Activated CD4-positive, alpha-beta T cell treated with anti-CD3 and anti-CD28 coated beads, Interleukin-2, amount 10 ng/mL, durations not matched to agents 24 days and 14 days (primary cell): ENCODE measurements around the gene FAAH. TPM values are rescaled to one million over a fixed set of nuclear protein-coding genes. Genes with fewer than 3 reads are reported as not detected.
A peak's percentile ranks its signal among the peaks of the same experiment; 100 is the strongest.

ENCODE experiments used
- DNase-seq: peaks from one replicate; pipeline ENCODE4 v3.0.0; 2022
- H3K27ac Mint-ChIP-seq: one replicate; pipeline ENCODE4 v1.8.0; 2022; ENCODE audit warnings: mild to moderate bottlenecking, mixed read lengths
- H3K27me3 Mint-ChIP-seq: one replicate; pipeline ENCODE4 v1.8.0; 2022; ENCODE audit warnings: mixed read lengths
- H3K36me3 Mint-ChIP-seq: one replicate; pipeline ENCODE4 v1.8.0; 2022; ENCODE audit warnings: low read depth, mild to moderate bottlenecking, mixed read lengths
- H3K4me1 Mint-ChIP-seq: one replicate; pipeline ENCODE4 v1.8.0; 2021; ENCODE audit warnings: mixed read lengths
- H3K4me3 Mint-ChIP-seq: one replicate; pipeline ENCODE4 v1.8.0; 2022; ENCODE audit warnings: mild to moderate bottlenecking, moderate library complexity, mixed read lengths
- H3K9me3 Mint-ChIP-seq: one replicate; pipeline ENCODE4 v1.8.0; 2021; ENCODE audit warnings: mixed read lengths
- intact Hi-C: fragments of 100-400 bp; cut with micrococcal nuclease; formaldehyde crosslinking; loops from one replicate; pipeline ENCODE4 v1.15.1; 2023
- total RNA-seq: library from RNA; stranded (reverse); gene quantifications from 2 replicates; pipeline ENCODE4 v1.2.3, GENCODE V29; 2022

FAAH gene
- total RNA-seq, 1 donor from 2014 or later, result 4.6 TPM

- Mint-ChIP-seq H3K9me3 (no peaks in the 10 kb centered on the region), H3K27ac (no peak overlapping the region), H3K4me1 (no peaks in the 10 kb centered on the region), H3K27me3 (no peaks in the 10 kb centered on the region), H3K4me3 (no peak overlapping the region), H3K36me3 (no peaks in the 10 kb centered on the region)
- no peak for DNase-seq
- intact Hi-C loops, result no loop called here
These were observed 11.6 kb downstream of the FAAH start for GRCh38 chr1:46405724-46406123.

DNA sequence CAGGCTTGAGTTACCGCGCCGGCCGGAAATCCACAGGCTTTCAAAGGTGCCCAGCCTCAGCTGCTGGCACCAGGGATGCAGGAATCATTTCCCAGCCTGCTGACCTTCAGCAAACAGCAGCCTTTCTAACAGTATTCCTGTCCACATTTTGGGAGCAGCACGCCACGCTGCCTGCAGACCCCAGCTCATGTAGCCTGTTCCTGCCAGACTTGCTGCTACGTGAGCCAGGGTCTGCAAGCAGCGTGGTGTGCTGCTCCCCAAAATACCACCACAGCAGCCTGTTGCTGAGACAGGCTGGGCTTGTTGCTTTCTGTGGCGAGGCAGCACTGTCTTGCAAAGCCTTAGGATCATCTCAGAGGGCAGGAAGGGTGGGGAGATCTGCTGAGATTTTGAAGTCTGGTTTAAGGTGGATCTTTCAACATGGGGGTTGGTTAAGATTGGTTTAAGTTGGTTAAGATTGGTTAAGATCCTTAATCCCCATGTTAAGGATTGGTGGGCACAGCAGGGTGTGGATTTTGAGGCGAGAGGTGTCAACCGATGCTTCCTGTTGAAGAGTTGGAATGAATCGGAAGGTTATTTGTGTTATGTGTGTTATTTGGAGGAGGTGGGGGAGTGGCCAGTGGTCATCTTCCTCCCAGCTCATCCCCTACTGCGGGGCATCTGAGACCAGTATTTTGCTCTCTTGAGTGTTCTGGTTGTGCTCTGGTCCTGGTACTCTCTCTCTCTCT is 12.9 kb downstream of the FAAH start:
- intact Hi-C loops, result no loop called here
- Mint-ChIP-seq H3K4me1 (no peaks in the 10 kb centered on the region), H3K9me3 (no peaks in the 10 kb centered on the region), H3K4me3 (no peak overlapping the region), H3K27me3 (no peaks in the 10 kb centered on the region), H3K27ac (no peak overlapping the region), H3K36me3 (no peaks in the 10 kb centered on the region)
- DNase-seq, result no peak

DNA sequence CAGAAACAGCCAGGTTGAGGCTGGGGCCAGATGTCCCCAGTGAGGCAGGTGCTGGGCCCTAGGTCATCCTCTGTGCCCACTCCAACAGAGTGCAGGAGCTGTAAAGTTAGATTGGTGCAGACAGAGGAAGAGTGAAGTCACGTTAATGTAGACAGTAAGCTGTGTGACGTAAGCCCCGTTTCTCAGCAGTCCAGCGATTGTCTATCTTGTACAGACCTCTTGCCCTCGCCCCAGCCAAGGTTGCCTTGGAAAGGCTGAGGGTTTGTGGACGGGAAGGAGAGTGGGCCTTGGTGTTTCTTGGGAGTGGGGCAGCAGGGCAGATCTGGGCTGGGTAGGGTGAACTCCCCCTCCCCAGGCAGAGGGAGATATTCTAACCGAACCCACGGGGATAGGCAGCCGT is 13.5 kb downstream of the FAAH start:
- H3K4me3 Mint-ChIP-seq, result no peak overlapping the region
- no peaks in the 10 kb centered on the region for H3K27me3 Mint-ChIP-seq
- H3K9me3 Mint-ChIP-seq, result no peaks in the 10 kb centered on the region
- no peak for DNase-seq
- H3K27ac Mint-ChIP-seq, result no peak overlapping the region
- no peaks in the 10 kb centered on the region for H3K36me3 Mint-ChIP-seq
- intact Hi-C loops, result no loop called here
- H3K4me1 Mint-ChIP-seq, result no peaks in the 10 kb centered on the region

DNA sequence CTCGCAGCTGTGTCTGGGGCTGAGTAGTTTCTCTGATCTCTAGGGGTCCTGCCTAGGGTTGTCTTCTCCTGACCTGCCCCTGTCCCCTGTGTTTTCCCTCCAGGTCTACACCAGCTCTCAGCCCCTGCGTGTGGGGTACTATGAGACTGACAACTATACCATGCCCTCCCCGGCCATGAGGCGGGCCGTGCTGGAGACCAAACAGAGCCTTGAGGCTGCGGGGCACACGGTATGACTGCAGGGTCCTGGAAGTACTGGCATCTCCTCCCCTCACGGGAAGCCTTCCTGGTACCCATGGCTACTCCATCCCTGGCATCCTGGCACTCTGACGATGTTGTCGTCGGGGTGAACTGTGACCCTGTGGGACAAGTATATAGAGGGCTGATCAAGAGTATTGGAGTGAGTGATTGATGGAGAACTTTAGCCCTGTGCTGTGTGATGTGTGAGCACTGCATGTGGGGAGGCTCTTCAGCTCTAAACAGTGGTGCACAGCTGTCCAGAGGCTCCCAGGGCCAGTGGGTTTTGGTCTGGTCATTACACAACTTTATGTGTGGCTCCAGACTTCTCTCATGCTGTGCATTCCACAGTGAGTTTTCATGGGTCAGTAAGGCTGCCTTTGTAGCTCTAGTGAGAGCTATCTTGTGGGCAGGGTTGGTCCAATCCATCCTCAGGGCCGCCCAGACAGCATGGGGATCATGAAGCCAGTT is 14.4 kb downstream of the FAAH start:
- no peak overlapping the region for H3K27ac Mint-ChIP-seq
- no peaks in the 10 kb centered on the region for H3K36me3 Mint-ChIP-seq
- no peaks in the 10 kb centered on the region for H3K9me3 Mint-ChIP-seq
- H3K27me3 Mint-ChIP-seq, result no peaks in the 10 kb centered on the region
- no peak for DNase-seq
- H3K4me3 Mint-ChIP-seq, result no peak overlapping the region
- H3K4me1 Mint-ChIP-seq, result no peaks in the 10 kb centered on the region
- intact Hi-C loops, result no loop called here

DNA sequence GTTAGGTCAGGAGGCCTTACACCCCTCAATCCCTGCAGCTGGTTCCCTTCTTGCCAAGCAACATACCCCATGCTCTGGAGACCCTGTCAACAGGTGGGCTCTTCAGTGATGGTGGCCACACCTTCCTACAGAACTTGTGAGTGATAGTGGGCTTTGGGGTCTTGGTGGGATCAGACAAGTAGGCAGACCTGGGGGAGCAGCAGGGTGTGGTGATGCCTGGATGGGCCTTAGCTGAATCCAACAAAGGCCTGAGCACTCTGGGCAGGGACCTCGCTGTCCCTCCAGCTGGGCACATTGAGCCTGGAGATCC is 14.9 kb downstream of the FAAH start:
- Mint-ChIP-seq H3K4me3 (no peak overlapping the region), H3K36me3 (no peaks in the 10 kb centered on the region), H3K4me1 (no peaks in the 10 kb centered on the region), H3K9me3 (no peaks in the 10 kb centered on the region), H3K27me3 (no peaks in the 10 kb centered on the region), H3K27ac (no peak overlapping the region)
- DNase-seq, result no peak
- intact Hi-C loops, result no loop called here

DNA sequence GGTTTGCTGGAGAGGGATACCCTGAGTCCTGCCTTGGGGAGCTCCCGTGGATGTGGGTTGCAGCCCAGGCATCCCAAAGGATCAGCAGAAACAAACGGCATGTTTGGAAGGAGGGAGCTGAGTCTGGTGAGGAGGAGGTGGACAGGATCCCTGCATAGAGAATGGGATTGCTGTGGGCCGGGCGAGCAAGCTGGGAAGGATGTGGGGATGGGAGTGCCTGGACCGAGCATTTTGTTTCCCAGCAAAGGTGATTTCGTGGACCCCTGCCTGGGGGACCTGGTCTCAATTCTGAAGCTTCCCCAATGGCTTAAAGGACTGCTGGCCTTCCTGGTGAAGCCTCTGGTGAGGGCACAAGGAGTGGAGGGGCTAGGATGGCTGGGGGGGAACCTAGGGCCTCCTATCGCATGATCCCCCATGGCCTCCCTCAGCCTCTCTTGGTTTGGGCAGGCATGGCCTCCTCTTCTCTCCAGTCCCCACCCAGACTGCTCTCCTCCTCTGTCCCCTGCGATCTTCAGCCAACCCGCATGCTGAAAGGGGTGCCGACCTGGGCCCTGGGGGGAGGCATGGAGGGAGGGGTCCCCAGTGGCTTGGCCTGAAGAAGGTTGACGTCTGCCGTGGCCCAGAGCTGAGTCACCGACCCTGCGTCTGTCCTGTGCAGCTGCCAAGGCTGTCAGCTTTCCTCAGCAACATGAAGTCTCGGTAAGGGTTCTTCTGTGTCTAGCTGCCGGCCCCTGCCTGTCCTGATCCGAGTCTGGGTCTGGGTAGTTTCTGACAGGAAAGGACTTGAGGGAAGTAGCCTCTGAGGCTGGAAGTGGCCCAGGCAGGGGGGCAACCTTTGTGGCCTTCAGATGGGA is 16.3 kb downstream of the FAAH start:
- no peak for DNase-seq
- Mint-ChIP-seq H3K27me3 (no peaks in the 10 kb centered on the region), H3K36me3 (no peaks in the 10 kb centered on the region), H3K4me1 (no peaks in the 10 kb centered on the region), H3K27ac (no peak overlapping the region), H3K9me3 (no peaks in the 10 kb centered on the region), H3K4me3 (no peak overlapping the region)
- intact Hi-C loops, result no loop called here

- Mint-ChIP-seq H3K27ac (no peak overlapping the region), H3K36me3 (no peaks in the 10 kb centered on the region), H3K9me3 (no peaks in the 10 kb centered on the region), H3K4me1 (no peaks in the 10 kb centered on the region), H3K27me3 (no peaks in the 10 kb centered on the region), H3K4me3 (no peak overlapping the region)
- no peak for DNase-seq
- intact Hi-C loops, result no loop called here
These were observed 16.9 kb downstream of the FAAH start for GRCh38 chr1:46411010-46411405.

GRCh38 chr1:46411601-46412341 is 17.7 kb downstream of the FAAH start:
- Mint-ChIP-seq H3K36me3 (no peaks in the 10 kb centered on the region), H3K27ac (no peak overlapping the region), H3K4me1 (no peaks in the 10 kb centered on the region), H3K4me3 (no peak overlapping the region), H3K27me3 (no peaks in the 10 kb centered on the region), H3K9me3 (no peaks in the 10 kb centered on the region)
- peak; percentile 70 for DNase-seq
- intact Hi-C loops, result no loop called here

GRCh38 chr1:46412893-46413595 is 18.9 kb downstream of the FAAH start:
- intact Hi-C loops, result no loop called here
- no peaks in the 10 kb centered on the region for H3K27me3 Mint-ChIP-seq
- no peaks in the 10 kb centered on the region for H3K4me1 Mint-ChIP-seq
- no peaks in the 10 kb centered on the region for H3K9me3 Mint-ChIP-seq
- no peaks in the 10 kb centered on the region for H3K36me3 Mint-ChIP-seq
- no peak overlapping the region for H3K4me3 Mint-ChIP-seq
- H3K27ac Mint-ChIP-seq, result no peak overlapping the region
- DNase-seq, result no peak

DNA sequence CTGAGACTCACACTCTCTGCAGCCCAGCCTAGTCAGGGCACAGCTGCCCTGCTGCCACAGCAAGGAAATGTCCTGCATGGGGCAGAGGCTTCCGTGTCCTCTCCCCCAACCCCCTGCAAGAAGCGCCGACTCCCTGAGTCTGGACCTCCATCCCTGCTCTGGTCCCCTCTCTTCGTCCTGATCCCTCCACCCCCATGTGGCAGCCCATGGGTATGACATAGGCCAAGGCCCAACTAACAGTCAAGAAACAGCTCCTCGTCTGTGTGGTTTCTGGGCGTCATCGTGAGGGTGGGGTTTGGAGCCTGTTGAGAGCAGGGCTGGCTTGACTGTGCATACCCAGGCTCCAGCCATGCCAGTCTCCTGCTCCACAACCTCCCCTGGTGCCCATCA is 19.5 kb downstream of the FAAH start:
- Mint-ChIP-seq H3K27me3 (no peaks in the 10 kb centered on the region), H3K4me3 (no peak overlapping the region), H3K27ac (no peak overlapping the region), H3K4me1 (no peaks in the 10 kb centered on the region), H3K9me3 (no peaks in the 10 kb centered on the region), H3K36me3 (no peaks in the 10 kb centered on the region)
- intact Hi-C loops, result no loop called here
- DNase-seq, result peak; percentile 66

GRCh38 chr1:46415514-46415913 is 21.4 kb downstream of the FAAH start:
- H3K27me3 Mint-ChIP-seq, result no peaks in the 10 kb centered on the region
- H3K36me3 Mint-ChIP-seq, result no peaks in the 10 kb centered on the region
- intact Hi-C loops, result no loop called here
- no peak overlapping the region for H3K27ac Mint-ChIP-seq
- H3K9me3 Mint-ChIP-seq, result no peaks in the 10 kb centered on the region
- H3K4me3 Mint-ChIP-seq, result no peak overlapping the region
- no peaks in the 10 kb centered on the region for H3K4me1 Mint-ChIP-seq
- no peak for DNase-seq

GRCh38 chr1:46418976-46419375 is 24.9 kb downstream of the FAAH start:
- Mint-ChIP-seq H3K36me3 (no peaks in the 10 kb centered on the region), H3K9me3 (no peaks in the 10 kb centered on the region), H3K4me1 (no peaks in the 10 kb centered on the region), H3K4me3 (no peak overlapping the region), H3K27ac (no peak overlapping the region), H3K27me3 (no peaks in the 10 kb centered on the region)
- intact Hi-C loops, result no loop called here
- DNase-seq, result no peak

DNA sequence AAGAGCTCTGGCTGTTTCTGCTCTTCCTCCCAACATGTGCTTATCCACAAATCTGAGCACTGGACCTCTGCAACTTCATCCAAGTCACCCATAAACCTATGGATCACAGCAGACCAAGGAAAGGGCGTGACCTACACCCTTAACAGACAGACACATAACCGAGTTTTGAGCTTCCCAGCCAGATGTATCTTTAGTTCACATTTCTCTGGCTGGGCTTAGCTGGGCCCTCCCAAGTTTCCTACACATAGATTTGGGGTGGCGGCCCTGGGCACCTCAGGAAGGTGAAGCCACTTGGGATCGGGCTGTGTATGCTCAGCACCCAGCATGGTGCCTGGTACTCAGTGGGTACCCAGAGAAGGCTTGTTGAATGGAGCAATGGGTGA is 26.4 kb downstream of the FAAH start:
- H3K9me3 Mint-ChIP-seq, result no peaks in the 10 kb centered on the region
- DNase-seq, result no peak
- H3K4me3 Mint-ChIP-seq, result no peak overlapping the region
- intact Hi-C loops, result no loop called here
- no peaks in the 10 kb centered on the region for H3K4me1 Mint-ChIP-seq
- H3K36me3 Mint-ChIP-seq, result no peaks in the 10 kb centered on the region
- H3K27ac Mint-ChIP-seq, result no peak overlapping the region
- no peaks in the 10 kb centered on the region for H3K27me3 Mint-ChIP-seq
